Thyroid gland (tissue), 4 donors: Measurements from ENCODE around the gene GPR153.

Experiments used
- CTCF ChIP-seq, 6 experiments: fragments of 200-600 bp in 3 of 6; fragments of 450-650 bp in 3 of 6; sonication (generic) in 3 of 6; IDR thresholded peaks; one replicate each; pipeline ENCODE4 v1.5.1; 2016 to 2019; ENCODE audit warnings: antibody characterized with exemption in 6 of 6, mild to moderate bottlenecking in 2 of 6, inconsistent platforms in 1 of 6, moderate library complexity in 1 of 6
- POLR2A ChIP-seq, 2 donors: fragments of 450-650 bp; IDR thresholded peaks; one replicate each; pipeline ENCODE4 v1.6.1; 2017; ENCODE audit warnings: antibody characterized with exemption in 2 of 2, mild to moderate bottlenecking in 2 of 2, moderate library complexity in 1 of 2

- no peak for TF ChIP-seq CTCF (IDR thresholded peaks at IDR 0.05)
- TF ChIP-seq POLR2A (IDR thresholded peaks at IDR 0.05) = no peak
Measured at GRCh38 chr1:6282577-6283270, 21.8 kb upstream of the GPR153 start.
